ENCODE data around the gene CHN1.

DNA sequence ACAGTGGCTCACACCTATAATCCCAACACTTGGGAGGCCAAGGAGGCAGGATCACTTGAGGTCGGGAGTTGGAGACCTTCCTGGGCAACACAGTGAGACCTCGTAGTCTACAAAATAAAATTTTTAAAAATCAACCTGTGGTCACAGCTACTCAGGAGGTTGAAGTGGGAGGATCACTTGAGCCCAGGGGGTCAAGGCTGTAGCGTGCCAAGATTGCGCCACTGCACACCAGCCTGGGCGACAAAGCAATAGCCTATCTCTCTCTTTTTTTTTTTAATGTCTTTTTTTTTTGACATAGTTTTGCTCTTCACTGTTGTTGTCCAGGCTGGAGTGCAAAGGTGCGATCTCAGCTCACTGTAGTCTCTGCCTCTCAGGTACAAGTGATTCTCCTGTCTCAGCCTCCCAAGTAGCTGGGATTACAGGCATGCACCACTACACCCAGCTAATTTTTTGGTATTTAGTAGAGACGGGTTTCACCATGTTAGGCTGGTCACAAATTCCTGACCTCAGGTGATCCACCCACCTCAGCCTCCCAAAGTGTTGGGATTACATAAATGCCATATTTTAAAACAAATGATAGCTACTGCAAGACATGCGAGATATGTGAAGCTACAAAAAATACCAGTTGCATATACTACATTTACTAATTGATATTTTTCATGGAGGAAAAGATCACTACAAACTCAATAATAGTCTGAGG is 55.0 kb downstream of the CHN1 start:
- TF ChIP-seq, protein P1, sequence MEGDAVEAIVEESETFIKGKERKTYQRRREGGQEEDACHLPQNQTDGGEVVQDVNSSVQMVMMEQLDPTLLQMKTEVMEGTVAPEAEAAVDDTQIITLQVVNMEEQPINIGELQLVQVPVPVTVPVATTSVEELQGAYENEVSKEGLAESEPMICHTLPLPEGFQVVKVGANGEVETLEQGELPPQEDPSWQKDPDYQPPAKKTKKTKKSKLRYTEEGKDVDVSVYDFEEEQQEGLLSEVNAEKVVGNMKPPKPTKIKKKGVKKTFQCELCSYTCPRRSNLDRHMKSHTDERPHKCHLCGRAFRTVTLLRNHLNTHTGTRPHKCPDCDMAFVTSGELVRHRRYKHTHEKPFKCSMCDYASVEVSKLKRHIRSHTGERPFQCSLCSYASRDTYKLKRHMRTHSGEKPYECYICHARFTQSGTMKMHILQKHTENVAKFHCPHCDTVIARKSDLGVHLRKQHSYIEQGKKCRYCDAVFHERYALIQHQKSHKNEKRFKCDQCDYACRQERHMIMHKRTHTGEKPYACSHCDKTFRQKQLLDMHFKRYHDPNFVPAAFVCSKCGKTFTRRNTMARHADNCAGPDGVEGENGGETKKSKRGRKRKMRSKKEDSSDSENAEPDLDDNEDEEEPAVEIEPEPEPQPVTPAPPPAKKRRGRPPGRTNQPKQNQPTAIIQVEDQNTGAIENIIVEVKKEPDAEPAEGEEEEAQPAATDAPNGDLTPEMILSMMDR (IDR thresholded peaks at IDR 0.05) = no peak
- no peak for TF ChIP-seq POLR2A (IDR thresholded peaks at IDR 0.05)
